Parathyroid adenoma (tissue), 2 donors: Measurements from ENCODE around the gene ZNF318.
"Not testable (repeated sequence)": the region's sequence is repeated elsewhere in the genome, so short reads cannot be mapped to it uniquely, and the experiment has no call there.

Experiments
- H2AFZ ChIP-seq: fragments of 300-600 bp; sonication (generic); one replicate; pipeline ENCODE4 v1.7.0; 2017; ENCODE audit warnings: antibody characterized with exemption, mild to moderate bottlenecking
- H3K27ac ChIP-seq: fragments of 300-600 bp; sonication (generic); one replicate; pipeline ENCODE4 v1.7.0; 2017
- H3K27me3 ChIP-seq: fragments of 300-600 bp; sonication (generic); one replicate; pipeline ENCODE4 v1.7.0; 2017; ENCODE audit warnings: low read length; ENCODE audit not compliant: control insufficient read depth, insufficient read depth
- H3K36me3 ChIP-seq: fragments of 300-600 bp; sonication (generic); one replicate; pipeline ENCODE4 v1.7.0; 2017; ENCODE audit warnings: low read length; ENCODE audit not compliant: control insufficient read depth, insufficient read depth
- H3K4me1 ChIP-seq: fragments of 300-600 bp; sonication (generic); one replicate; pipeline ENCODE4 v1.7.0; 2017; ENCODE audit warnings: control low read depth
- H3K4me2 ChIP-seq: fragments of 300-600 bp; sonication (generic); one replicate; pipeline ENCODE4 v1.7.0; 2017; ENCODE audit warnings: low read length
- H3K4me3 ChIP-seq: fragments of 300-600 bp; sonication (generic); one replicate; pipeline ENCODE4 v1.7.0; 2017; ENCODE audit warnings: low read depth, low read length
- H3K79me2 ChIP-seq: fragments of 300-600 bp; sonication (generic); one replicate; pipeline ENCODE4 v1.7.0; 2017; ENCODE audit warnings: control low read depth
- H3K9ac ChIP-seq: fragments of 300-600 bp; sonication (generic); one replicate; pipeline ENCODE4 v1.7.0; 2017; ENCODE audit warnings: mild to moderate bottlenecking
- H3K9me3 ChIP-seq: fragments of 300-600 bp; sonication (generic); one replicate; pipeline ENCODE4 v1.7.0; 2017; ENCODE audit warnings: low read length; ENCODE audit not compliant: control insufficient read depth
- CTCF ChIP-seq: fragments of 300-600 bp; sonication (generic); IDR thresholded peaks from one replicate; pipeline ENCODE4 v1.7.0; 2017; ENCODE audit warnings: antibody characterized with exemption, mild to moderate bottlenecking
- donor health status: primary hyperparathyroidism.

Gene ZNF318

GRCh38 chr6:43377710-43378229, 8.3 kb upstream of the ZNF318 start:
- H3K9ac ChIP-seq: no peak overlapping the region
- H3K36me3 ChIP-seq: no peaks in the 10 kb centered on the region
- no peaks in the 10 kb centered on the region for H3K79me2 ChIP-seq
- no peaks in the 10 kb centered on the region for H3K4me1 ChIP-seq
- H3K27ac ChIP-seq: no peak overlapping the region
- no peaks in the 10 kb centered on the region for H3K27me3 ChIP-seq
- H3K4me2 ChIP-seq: no peak overlapping the region
- no peak overlapping the region for H3K4me3 ChIP-seq
- H3K9me3 ChIP-seq: no peaks in the 10 kb centered on the region
- no peak for TF ChIP-seq CTCF
- H2AFZ ChIP-seq: no peak overlapping the region

- no peak overlapping the region for H3K4me3 ChIP-seq
- no peak for TF ChIP-seq CTCF
- no peaks in the 10 kb centered on the region for H3K9me3 ChIP-seq
- H3K4me2 ChIP-seq: no peak overlapping the region
- no peak overlapping the region for H2AFZ ChIP-seq
- no peaks in the 10 kb centered on the region for H3K36me3 ChIP-seq
- H3K79me2 ChIP-seq: no peaks in the 10 kb centered on the region
- no peaks in the 10 kb centered on the region for H3K4me1 ChIP-seq
- no peak overlapping the region for H3K27ac ChIP-seq
- no peak overlapping the region for H3K9ac ChIP-seq
- H3K27me3 ChIP-seq: no peaks in the 10 kb centered on the region
Observed at GRCh38 chr6:43376551-43376981, 7.1 kb upstream of the ZNF318 start.

GRCh38 chr6:43375693-43376092, 6.2 kb upstream of the ZNF318 start:
- H3K4me3 ChIP-seq: no peak overlapping the region
- no peak overlapping the region for H3K4me2 ChIP-seq
- no peaks in the 10 kb centered on the region for H3K27me3 ChIP-seq
- H3K36me3 ChIP-seq: no peaks in the 10 kb centered on the region
- no peaks in the 10 kb centered on the region for H3K9me3 ChIP-seq
- no peaks in the 10 kb centered on the region for H3K4me1 ChIP-seq
- no peak for TF ChIP-seq CTCF
- H2AFZ ChIP-seq: no peak overlapping the region
- H3K9ac ChIP-seq: no peak overlapping the region
- H3K79me2 ChIP-seq: no peaks in the 10 kb centered on the region
- no peak overlapping the region for H3K27ac ChIP-seq

- Histone ChIP-seq H3K36me3 (no peaks in the 10 kb centered on the region), H3K9ac (no peak overlapping the region), H2AFZ (no peak overlapping the region), H3K27ac (no peak overlapping the region), H3K79me2 (peaks cover 3% of the 10 kb centered on the region), H3K27me3 (no peaks in the 10 kb centered on the region), H3K4me2 (no peak overlapping the region), H3K4me1 (peaks cover under 1% of the 10 kb centered on the region), H3K9me3 (no peaks in the 10 kb centered on the region), H3K4me3 (no peak overlapping the region)
- no peak for TF ChIP-seq CTCF
Observed at GRCh38 chr6:43373252-43373875, 3.9 kb upstream of the ZNF318 start.

- peak overlapping the region; percentile 56 for H3K4me3 ChIP-seq
- H3K27ac ChIP-seq: peak overlapping the region; percentile 63
- H3K4me2 ChIP-seq: peak overlapping the region; percentile 68
- not testable (repeated sequence) for H3K27me3 ChIP-seq, H3K9ac ChIP-seq, H3K9me3 ChIP-seq, H3K4me1 ChIP-seq, H3K36me3 ChIP-seq
- peaks cover 14% of the 10 kb centered on the region for H3K79me2 ChIP-seq
- peak overlapping the region; percentile 99 for H2AFZ ChIP-seq
Observed at GRCh38 chr6:43370003-43370580, 645 bp upstream of the ZNF318 start.
